Measurements from ENCODE around the gene IGFBP6.

IGFBP6 gene

DNA sequence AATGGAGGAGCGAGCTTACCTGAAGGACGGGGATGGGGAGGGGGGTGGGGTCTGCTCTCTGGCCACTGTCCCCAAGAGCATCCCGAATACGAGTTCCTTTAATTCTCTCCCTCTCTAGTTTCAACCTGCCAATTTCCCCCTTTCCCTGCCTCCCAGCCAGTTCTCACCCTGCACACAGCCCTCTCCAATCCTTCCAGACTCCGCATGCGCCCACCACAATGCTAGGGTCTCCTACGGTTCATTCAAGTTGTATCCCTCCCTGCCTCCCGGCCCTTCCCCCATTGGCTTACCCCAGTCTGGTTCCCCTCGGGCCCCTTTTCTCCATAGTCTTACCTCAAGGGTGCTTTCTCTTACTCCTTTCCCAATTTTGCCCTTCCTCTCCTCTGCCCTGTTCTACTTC is 708 bp upstream of the IGFBP6 start:
- Histone ChIP-seq H3K36me3 (ENCODE audit: insufficient read depth, low read length) (peaks cover 11% of the 10 kb centered on the region), H3K9me3 (replicated peaks; ENCODE audit: low read length) (no peaks in the 10 kb centered on the region), H3K4me3 (ENCODE audit: low read length) (peak overlapping the region; percentile 83), H3K4me1 (ENCODE audit: control insufficient read depth, insufficient read depth, low read length) (peaks cover 39% of the 10 kb centered on the region), H3K4me2 (ENCODE audit: low read length) (peak overlapping the region; percentile 84), H3K27me3 (ENCODE audit: control insufficient read depth, insufficient read depth, low read length) (no peaks in the 10 kb centered on the region), H3K9ac (ENCODE audit: low read depth, low read length) (peak overlapping the region; percentile 81)

DNA sequence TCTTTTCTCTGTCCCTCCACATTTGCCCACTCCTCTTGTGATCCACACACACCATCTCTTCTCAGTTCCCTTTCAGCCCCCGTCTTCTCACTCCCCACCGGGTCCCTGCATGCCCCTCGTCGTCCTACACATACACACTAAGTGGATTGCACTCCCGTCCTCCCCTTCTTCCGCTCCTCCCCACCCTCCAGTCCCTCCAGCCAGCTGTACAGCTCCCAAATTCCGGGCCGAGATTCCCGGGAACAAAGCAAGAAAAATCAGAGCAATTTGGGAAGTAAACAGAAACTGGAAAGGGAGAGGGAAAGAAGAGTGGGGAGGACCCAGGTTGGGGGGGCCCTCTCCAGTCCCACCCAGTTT is 282 bp upstream of the IGFBP6 start:
- Histone ChIP-seq H3K9me3 (replicated peaks; ENCODE audit: low read length) (no peaks in the 10 kb centered on the region), H3K27me3 (ENCODE audit: control insufficient read depth, insufficient read depth, low read length) (no peaks in the 10 kb centered on the region), H3K4me2 (ENCODE audit: low read length) (peak overlapping the region; percentile 84), H3K4me1 (ENCODE audit: control insufficient read depth, insufficient read depth, low read length) (peaks cover 39% of the 10 kb centered on the region), H3K36me3 (ENCODE audit: insufficient read depth, low read length) (peaks cover 15% of the 10 kb centered on the region), H3K9ac (ENCODE audit: low read depth, low read length) (peak overlapping the region; percentile 81), H3K4me3 (ENCODE audit: low read length) (peak overlapping the region; percentile 83)

DNA sequence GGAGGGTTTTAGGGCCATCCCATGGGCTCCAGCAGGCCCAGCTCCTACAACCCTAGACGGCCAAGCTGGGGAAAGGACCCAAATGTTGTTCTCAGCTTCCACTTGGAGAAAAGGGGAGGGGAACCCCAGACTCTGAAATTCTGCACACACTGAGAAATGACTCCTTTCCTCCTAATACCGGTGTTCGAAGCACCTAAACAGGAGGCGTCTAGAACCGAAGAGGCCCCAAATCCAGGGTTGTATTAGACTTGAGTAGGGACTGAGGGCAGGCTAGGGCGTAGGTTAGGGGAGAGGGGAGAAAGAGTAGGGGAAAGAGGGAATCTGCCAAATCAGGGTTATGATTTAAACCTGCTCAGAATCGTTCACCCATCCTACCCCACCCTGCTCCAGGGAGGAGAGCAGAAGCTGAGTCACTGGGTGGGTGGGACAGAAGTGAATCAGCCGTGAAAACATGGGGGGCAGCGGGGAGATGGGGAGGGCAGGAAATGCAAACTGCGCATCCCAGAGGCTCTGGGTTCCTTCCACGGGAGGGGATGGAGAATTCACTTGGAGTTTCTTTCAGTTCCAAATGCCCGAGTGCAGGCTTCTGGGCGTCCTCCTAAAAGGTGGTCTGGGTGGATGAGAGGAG is 1.0 kb downstream of the IGFBP6 start:
- Histone ChIP-seq H3K4me3 (ENCODE audit: low read length) (peak overlapping the region; percentile 83), H3K4me1 (ENCODE audit: control insufficient read depth, insufficient read depth, low read length) (peaks cover 39% of the 10 kb centered on the region), H3K9ac (ENCODE audit: low read depth, low read length) (peak overlapping the region; percentile 81), H3K27me3 (ENCODE audit: control insufficient read depth, insufficient read depth, low read length) (no peaks in the 10 kb centered on the region), H3K9me3 (replicated peaks; ENCODE audit: low read length) (no peaks in the 10 kb centered on the region), H3K36me3 (ENCODE audit: insufficient read depth, low read length) (peaks cover 17% of the 10 kb centered on the region), H3K4me2 (ENCODE audit: low read length) (peak overlapping the region; percentile 84)

DNA sequence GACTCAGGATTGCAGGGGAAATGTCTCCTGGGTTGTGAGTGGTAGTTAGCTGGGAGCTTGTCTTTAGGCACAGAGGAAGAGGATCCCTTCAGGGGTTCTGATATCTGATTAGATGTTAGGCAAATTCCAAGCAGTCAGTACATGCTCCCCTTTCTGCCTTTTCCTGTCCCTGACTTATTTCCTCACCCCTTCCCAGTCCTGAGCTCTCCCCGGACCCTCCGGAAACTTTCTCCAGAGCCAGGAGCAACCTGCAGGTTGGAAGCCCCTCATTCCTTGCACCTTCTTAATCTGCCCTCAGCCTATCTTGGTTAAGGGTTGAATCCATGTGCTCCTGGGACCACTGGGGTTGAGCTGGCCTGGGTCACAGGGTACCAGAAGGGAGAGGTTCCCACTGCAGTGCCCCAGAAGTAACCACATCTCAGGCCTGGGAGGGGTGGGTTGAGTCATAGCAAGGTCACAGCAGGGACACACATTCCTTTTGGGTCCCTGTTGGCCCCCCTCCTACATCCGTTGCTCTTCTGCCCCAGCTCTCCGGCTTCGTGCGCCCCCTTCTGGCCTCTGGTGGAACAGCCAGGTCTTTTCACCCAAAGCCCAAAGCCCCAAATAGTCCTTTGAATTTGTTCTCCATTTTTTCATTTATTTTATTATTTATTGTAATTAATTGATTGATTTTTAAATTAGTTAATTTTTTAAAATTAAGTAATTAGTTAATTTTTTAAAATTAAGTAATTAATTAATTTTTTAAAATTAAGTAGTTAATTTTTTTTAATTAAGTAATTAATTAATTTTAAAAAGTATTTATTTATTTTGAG is 1.8 kb downstream of the IGFBP6 start:
- peaks cover 39% of the 10 kb centered on the region for H3K4me1 ChIP-seq (ENCODE audit: control insufficient read depth, insufficient read depth, low read length)
- H3K27me3 ChIP-seq (ENCODE audit: control insufficient read depth, insufficient read depth, low read length) = no peaks in the 10 kb centered on the region
- peaks cover 17% of the 10 kb centered on the region for H3K36me3 ChIP-seq (ENCODE audit: insufficient read depth, low read length)
- H3K9me3 ChIP-seq (replicated peaks; ENCODE audit: low read length) = no peaks in the 10 kb centered on the region
- H3K4me3 ChIP-seq (ENCODE audit: low read length) = peak overlapping the region; percentile 83
- H3K9ac ChIP-seq (ENCODE audit: low read depth, low read length) = peak overlapping the region; percentile 81
- peak overlapping the region; percentile 84 for H3K4me2 ChIP-seq (ENCODE audit: low read length)

DNA sequence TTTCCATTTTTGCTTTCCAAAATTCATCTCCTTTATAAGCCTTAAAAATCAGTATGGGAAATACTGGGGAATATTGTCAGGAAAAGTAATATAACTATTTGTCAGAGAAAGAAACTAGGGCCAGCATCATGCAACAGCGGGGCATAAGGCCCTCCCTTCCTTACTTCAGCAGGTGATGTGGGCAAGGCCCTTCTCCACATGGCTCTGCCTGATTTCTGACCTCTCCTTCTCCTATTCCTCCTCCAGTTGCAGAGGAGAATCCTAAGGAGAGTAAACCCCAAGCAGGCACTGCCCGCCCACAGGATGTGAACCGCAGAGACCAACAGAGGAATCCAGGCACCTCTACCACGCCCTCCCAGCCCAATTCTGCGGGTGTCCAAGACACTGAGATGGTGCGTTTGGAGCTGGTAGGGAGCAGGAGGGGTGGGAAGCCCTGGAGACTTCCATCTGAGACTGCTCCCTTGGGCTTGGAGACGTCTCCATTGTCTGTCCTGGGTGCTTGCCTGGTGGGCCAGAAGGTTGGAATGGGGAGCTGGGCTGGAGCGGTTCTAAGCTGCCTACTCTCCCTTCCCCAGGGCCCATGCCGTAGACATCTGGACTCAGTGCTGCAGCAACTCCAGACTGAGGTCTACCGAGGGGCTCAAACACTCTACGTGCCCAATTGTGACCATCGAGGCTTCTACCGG is 3.1 kb downstream of the IGFBP6 start:
- H3K9ac ChIP-seq (ENCODE audit: low read depth, low read length) = no peak overlapping the region
- no peak overlapping the region for H3K4me3 ChIP-seq (ENCODE audit: low read length)
- H3K36me3 ChIP-seq (ENCODE audit: insufficient read depth, low read length) = peaks cover 17% of the 10 kb centered on the region
- H3K9me3 ChIP-seq (replicated peaks; ENCODE audit: low read length) = no peaks in the 10 kb centered on the region
- H3K4me1 ChIP-seq (ENCODE audit: control insufficient read depth, insufficient read depth, low read length) = peaks cover 39% of the 10 kb centered on the region
- H3K4me2 ChIP-seq (ENCODE audit: low read length) = no peak overlapping the region
- H3K27me3 ChIP-seq (ENCODE audit: control insufficient read depth, insufficient read depth, low read length) = no peaks in the 10 kb centered on the region

DNA sequence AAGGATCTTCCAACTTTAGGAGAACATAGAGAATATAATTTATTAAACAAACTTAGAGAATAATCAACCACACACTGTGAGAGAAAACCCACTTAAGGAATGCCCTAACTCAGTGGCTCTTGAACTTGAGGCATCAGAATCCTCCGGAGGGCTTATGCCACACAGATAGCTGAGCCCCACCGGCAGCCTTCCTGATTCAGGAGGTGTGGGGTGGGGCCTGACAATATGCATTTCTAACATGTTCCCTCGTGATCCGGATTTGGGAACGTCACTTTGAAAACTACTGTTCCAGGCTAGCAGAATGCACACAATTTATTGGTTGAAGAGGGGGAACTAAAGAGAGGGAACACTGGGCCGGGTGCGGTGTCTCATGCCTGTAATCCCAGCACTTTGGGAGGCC is 3.8 kb downstream of the IGFBP6 start:
- peaks cover 32% of the 10 kb centered on the region for H3K4me1 ChIP-seq (ENCODE audit: control insufficient read depth, insufficient read depth, low read length)

DNA sequence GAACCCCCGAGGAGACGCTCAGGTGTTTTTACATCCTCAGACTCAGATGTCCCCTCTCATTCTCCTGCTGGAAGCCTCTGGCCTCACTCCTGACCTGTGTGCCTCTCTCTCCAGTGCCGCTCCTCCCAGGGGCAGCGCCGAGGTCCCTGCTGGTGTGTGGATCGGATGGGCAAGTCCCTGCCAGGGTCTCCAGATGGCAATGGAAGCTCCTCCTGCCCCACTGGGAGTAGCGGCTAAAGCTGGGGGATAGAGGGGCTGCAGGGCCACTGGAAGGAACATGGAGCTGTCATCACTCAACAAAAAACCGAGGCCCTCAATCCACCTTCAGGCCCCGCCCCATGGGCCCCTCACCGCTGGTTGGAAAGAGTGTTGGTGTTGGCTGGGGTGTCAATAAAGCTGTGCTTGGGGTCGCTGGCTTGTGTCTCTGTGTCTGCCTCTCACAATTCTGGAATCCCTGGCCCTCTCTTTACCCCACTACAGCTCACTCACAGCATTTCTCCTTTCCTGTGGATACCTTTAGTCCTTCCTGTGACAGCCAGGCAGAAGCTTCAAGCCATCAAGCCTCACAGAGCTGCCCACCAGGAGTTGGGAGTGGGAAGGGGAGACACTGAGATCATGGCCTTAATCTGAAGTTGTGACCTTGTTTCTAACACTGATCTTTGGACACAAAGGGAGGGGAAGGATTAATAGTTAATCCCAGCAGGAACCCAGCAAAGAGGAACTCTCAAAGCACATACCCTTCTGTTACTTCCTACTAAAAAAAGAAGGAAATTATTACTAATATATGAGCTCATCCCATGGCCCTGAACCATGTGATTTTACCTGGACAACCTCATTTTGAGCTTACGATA is 4.7 kb downstream of the IGFBP6 start:
- peaks cover 23% of the 10 kb centered on the region for H3K4me1 ChIP-seq (ENCODE audit: control insufficient read depth, insufficient read depth, low read length)

More for the DNA sequence above, 3.8 kb downstream of the IGFBP6 start:
- Histone ChIP-seq H3K4me3 (ENCODE audit: low read length) (no peak overlapping the region), H3K27me3 (ENCODE audit: control insufficient read depth, insufficient read depth, low read length) (no peaks in the 10 kb centered on the region), H3K4me2 (ENCODE audit: low read length) (no peak overlapping the region), H3K36me3 (ENCODE audit: insufficient read depth, low read length) (peaks cover 17% of the 10 kb centered on the region), H3K9me3 (replicated peaks; ENCODE audit: low read length) (no peaks in the 10 kb centered on the region), H3K9ac (ENCODE audit: low read depth, low read length) (no peak overlapping the region)

DNA sequence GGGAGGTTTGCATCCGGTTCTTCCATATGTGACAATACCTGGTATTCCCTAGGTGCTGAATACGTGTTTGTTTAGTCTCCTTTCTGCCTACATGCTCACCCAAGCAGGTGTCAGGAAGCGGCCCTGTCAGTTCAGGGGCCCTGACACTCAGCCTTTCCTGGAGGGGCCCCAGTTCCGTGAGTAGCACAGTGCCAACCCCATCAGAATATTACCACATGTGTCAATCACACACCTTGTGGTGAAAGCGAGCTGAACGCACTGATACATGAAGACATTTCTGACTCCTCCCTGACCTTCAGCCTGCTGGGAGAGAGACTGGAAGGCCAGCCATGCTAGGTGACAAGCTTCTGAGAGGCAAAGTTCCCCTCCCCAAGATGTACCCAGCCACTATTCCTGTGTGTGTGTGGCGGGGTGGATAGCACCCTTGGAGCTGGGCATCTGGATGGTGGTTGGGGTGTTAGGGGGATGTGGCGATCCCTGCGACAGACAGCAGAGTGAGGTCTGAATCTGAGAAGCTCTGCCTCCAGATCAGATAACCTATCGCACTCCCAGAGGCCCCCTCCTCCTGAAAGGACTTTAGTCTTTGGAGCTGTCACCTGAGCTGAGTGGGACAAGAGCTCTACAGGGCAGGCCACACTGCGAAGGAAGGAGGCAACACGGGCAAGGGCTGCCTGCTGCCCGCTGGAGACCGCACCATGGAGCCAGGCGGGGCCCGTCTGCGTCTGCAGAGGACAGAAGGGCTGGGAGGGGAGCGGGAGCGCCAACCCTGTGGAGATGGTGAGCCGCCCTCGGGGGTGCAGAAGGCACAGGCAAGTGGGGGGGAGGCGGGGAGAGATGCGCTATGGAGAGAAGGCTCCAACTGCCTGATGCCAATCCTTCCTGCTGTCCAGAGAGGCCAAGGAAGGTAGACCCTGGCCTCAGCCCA is 5.7 kb downstream of the IGFBP6 start, which contains the start of gene SOAT2:
Gene SOAT2, plus strand, starts transcription at position 604 of the 925 bp plus-strand sequence. Its CDS starts 92 bp downstream, at position 696.
- H3K9ac ChIP-seq (ENCODE audit: low read depth, low read length) = no peak within 1 kb of the TSS
- no peaks in the 10 kb centered on the region for H3K9me3 ChIP-seq (replicated peaks; ENCODE audit: low read length)
- H3K36me3 ChIP-seq (ENCODE audit: insufficient read depth, low read length) = peaks cover 17% of the 10 kb centered on the region
- peaks cover 15% of the 10 kb centered on the region for H3K4me1 ChIP-seq (ENCODE audit: control insufficient read depth, insufficient read depth, low read length)
- no peak within 1 kb of the TSS for H3K4me2 ChIP-seq (ENCODE audit: low read length)
- H3K4me3 ChIP-seq (ENCODE audit: low read length) = no peak within 1 kb of the TSS
- no peaks in the 10 kb centered on the region for H3K27me3 ChIP-seq (ENCODE audit: control insufficient read depth, insufficient read depth, low read length)

More for the DNA sequence above, 4.7 kb downstream of the IGFBP6 start:
- Histone ChIP-seq H3K4me2 (ENCODE audit: low read length) (no peak overlapping the region), H3K36me3 (ENCODE audit: insufficient read depth, low read length) (peaks cover 17% of the 10 kb centered on the region), H3K27me3 (ENCODE audit: control insufficient read depth, insufficient read depth, low read length) (no peaks in the 10 kb centered on the region), H3K4me3 (ENCODE audit: low read length) (no peak overlapping the region), H3K9ac (ENCODE audit: low read depth, low read length) (no peak overlapping the region), H3K9me3 (replicated peaks; ENCODE audit: low read length) (no peaks in the 10 kb centered on the region)

DNA sequence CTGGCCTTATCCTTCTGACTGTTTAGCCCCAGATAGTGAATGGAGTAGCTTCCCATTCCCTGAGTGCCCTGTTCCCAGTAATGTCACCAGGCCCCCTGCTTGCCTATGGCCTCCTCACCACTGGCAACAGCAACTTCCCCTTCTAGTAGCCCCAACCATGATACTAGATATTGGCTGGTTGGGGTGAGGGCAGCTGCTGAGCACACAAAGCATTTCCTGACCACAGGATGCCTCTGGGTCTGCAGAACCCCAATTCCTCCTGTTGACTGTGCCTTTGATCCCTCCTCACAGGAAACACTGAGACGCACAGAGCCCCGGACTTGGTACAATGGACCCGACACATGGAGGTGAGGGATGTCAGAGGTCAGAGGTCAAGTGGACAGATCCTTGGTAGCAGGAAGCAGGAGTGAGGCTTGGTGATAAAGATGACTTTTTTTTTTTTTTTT is 6.4 kb downstream of the IGFBP6 start:
- no peaks in the 10 kb centered on the region for H3K9me3 ChIP-seq (replicated peaks; ENCODE audit: low read length)
- no peak overlapping the region for H3K9ac ChIP-seq (ENCODE audit: low read depth, low read length)
- no peaks in the 10 kb centered on the region for H3K27me3 ChIP-seq (ENCODE audit: control insufficient read depth, insufficient read depth, low read length)
- peaks cover 17% of the 10 kb centered on the region for H3K36me3 ChIP-seq (ENCODE audit: insufficient read depth, low read length)
- peaks cover 9% of the 10 kb centered on the region for H3K4me1 ChIP-seq (ENCODE audit: control insufficient read depth, insufficient read depth, low read length)
- no peak overlapping the region for H3K4me2 ChIP-seq (ENCODE audit: low read length)
- H3K4me3 ChIP-seq (ENCODE audit: low read length) = no peak overlapping the region

DNA sequence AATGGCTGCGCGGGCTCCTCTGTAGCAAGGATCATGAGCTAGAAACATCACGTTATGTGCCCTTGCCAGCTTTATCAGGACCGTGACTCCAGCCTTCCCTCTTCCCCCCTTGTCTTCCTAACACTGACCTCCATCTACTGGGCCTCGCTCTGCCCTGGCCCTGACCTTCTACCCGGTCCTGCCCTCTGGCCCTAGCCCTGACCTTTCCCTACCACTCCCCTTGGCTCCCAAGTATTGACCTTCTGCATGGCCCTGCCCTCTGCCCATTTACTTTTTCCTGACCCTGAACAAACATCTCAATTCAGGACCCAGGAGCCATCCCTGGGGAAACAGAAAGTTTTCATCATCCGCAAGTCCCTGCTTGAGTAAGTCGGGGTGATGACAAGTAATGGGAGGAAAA is 7.8 kb downstream of the IGFBP6 start:
- Histone ChIP-seq H3K9ac (ENCODE audit: low read depth, low read length) (no peak overlapping the region), H3K4me3 (ENCODE audit: low read length) (no peak overlapping the region), H3K36me3 (ENCODE audit: insufficient read depth, low read length) (peaks cover 17% of the 10 kb centered on the region), H3K4me1 (ENCODE audit: control insufficient read depth, insufficient read depth, low read length) (peaks cover 5% of the 10 kb centered on the region), H3K4me2 (ENCODE audit: low read length) (no peak overlapping the region), H3K27me3 (ENCODE audit: control insufficient read depth, insufficient read depth, low read length) (no peaks in the 10 kb centered on the region), H3K9me3 (replicated peaks; ENCODE audit: low read length) (no peaks in the 10 kb centered on the region)
